GM12872 (cell line): ENCODE measurements around the gene TMEM140.

ENCODE experiments used
- TF ChIP-seq, protein P1 (sequence below): IDR thresholded peaks from 3 replicates; pipeline ENCODE4 v1.5.1; 2011; ENCODE audit warnings: low read depth, mild to moderate bottlenecking, low read length, moderate library complexity; ENCODE audit not compliant: insufficient read depth

The TMEM140 gene

DNA sequence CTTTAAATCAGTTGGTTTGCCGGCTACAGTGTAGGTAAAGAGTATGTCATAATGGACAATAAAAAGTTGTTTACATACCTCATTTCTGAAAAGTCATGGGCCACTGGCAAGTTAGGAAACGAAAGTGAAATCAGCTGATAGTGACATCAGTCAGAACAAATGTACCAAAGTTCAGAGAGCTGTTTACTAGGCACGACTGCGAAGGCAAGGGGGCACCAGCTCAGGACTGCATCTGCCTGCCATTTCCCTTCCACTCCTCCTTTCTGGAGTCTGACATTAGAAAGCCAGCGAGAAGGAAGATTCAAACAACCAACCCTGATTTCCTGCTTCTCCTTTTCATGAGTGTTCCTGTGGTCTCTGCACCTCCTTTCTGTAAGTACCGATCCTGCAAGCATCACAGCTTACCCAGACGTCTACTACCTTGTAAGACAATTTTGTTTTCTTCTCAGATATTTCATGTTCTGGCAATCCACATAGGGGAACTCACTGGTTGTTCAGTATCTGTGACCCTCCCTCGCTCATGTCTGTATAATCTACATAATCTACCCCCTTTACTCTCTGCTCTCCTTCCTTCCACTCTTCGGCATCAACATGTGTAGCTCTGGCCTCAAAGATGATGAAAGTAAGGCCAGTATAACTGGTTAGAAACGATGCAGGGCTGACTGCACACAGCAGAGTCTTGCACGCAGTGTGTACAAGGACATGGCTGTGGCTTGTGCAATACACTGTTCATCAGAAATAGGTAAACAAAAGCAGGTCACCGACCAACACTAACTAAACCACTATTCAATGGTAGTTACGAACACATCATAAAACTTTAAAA is at the start of gene TMEM140:
TSS of gene TMEM140 (plus strand) at position 174 of the 823 bp plus-strand sequence. CDS start 16,370 bp downstream, outside the sequence.
- TF ChIP-seq, protein P1, sequence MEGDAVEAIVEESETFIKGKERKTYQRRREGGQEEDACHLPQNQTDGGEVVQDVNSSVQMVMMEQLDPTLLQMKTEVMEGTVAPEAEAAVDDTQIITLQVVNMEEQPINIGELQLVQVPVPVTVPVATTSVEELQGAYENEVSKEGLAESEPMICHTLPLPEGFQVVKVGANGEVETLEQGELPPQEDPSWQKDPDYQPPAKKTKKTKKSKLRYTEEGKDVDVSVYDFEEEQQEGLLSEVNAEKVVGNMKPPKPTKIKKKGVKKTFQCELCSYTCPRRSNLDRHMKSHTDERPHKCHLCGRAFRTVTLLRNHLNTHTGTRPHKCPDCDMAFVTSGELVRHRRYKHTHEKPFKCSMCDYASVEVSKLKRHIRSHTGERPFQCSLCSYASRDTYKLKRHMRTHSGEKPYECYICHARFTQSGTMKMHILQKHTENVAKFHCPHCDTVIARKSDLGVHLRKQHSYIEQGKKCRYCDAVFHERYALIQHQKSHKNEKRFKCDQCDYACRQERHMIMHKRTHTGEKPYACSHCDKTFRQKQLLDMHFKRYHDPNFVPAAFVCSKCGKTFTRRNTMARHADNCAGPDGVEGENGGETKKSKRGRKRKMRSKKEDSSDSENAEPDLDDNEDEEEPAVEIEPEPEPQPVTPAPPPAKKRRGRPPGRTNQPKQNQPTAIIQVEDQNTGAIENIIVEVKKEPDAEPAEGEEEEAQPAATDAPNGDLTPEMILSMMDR, result no peak; the same call in 2 of the 3 replicates

DNA sequence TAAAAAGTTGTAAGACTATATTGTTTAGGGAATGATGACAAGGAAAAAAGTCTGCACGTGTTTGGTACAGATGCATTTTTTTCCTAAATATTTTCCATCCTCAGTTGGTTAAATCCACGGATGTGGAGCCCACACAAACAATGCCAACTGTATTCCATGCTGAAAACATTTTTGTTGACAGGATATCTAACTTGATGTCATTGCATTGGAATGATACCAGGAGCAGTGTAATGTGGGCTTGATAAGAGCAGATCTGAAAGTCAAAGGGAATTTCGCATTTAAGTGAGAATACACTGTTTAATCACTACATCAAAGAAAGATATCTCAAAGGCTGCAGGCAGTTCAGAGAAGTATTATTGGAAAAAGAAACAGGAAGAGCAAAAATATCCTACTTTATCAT is 49.5 kb upstream of the TMEM140 start:
- TF ChIP-seq, protein P1, result no peak

DNA sequence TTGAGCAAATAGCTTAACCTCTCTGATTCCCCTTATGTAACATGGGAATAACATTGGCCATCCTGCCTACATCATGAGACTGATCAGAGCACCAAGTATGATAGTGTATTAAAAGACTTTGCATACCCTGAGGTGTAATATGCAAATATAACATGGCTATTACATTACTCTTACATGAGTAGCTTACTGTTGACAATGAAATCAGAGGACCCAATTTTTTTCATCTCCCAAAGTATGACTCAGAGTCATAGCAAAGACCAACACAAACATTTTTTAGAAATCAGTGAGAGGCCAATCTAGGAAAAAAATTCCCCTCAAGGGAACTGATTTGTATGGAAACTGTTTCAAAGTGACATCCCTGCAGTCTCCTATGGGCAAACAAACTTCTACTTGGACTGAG is 47.0 kb upstream of the TMEM140 start:
- TF ChIP-seq, protein P1, result no peak

DNA sequence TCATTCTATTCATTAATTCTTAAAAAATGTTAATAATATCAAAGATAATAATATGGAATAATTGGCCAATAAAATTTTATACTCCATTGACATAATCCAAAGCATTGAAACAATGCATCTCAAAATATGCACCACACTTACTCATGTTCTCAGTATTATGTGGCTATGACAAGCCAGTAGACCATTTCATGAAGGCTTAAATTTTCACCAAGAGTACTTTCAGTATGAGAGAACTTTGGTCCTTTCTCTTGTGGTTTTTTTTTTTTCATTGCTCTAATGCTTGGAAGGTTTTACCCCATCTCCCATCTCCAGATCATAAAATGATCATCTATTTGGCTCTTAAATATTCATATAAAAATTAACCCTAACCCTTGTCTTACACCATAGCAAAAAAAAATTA is 45.5 kb upstream of the TMEM140 start:
- TF ChIP-seq, protein P1, result no peak

DNA sequence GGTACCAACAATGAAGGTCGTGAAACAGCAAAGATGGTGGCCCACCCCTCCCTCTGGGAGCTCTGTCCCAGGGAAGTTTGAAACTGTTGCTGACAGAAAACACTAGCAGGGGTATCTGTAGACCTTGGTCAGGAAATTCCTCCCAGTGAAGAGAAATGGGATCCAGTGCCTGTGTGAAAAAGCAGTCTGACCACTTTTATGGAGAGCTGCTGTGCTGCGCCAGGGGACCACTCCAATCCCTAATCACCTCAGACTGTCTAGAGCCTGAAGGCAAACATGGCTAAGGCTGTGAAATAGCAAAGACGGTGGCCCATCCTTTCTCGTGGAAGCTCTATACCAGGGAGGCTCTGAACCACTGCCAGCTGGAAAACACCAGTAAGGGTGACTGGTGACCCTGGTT is 38.3 kb upstream of the TMEM140 start:
- TF ChIP-seq, protein P1, result no peak

DNA sequence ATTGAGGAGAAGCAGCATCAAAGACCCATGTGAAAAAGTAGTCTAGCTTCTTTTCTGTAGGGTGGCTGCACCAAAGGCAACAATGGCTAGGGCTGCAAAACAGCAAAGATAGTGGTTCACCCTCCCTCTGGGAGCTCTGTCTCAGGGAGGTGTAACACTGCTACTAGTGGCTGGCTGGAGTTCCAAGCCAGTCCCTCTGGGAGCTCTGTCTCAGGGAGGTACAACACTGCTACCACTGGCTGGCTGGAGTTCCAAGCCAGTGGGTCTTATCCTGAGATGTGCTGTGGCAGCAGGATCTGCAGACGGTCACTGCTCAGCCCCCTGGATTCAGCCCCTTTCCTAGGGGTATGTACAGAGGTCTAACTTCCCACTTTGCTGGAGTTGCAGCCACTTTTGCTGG is 37.9 kb upstream of the TMEM140 start:
- TF ChIP-seq, protein P1, result no peak

DNA sequence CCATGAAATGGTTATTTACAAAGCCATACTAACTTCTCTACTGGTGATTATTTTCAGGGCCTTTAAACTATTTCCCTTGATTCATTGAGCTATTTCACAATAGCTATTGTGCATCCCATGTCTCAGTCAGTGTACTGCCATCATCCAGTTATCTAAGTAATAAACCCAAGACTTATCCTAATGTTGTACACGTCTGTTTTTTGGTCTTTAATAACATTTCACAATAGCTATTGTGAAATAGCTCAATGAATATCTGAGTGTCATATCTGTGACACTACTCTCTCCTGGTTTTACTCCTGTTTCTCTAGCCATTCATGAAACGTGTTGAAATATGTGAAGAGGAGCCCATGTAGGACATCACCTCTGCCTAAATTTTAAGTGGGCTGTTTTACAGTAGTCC is 36.5 kb upstream of the TMEM140 start:
- TF ChIP-seq, protein P1, result no peak
